SU-DHL-6 (cell line): ENCODE data around the gene NCDN.
A peak's percentile ranks its signal among the peaks of the same experiment; 100 is the strongest.
"Not testable (repeated sequence)": the region's sequence is repeated elsewhere in the genome, so short reads cannot be mapped to it uniquely, and the experiment has no call there.

Source experiments
- H2AFZ ChIP-seq: fragments of 200-600 bp; sonication (generic); 2 replicates; pipeline ENCODE4 v1.6.1; 2014; ENCODE audit warnings: low read depth, mild to moderate bottlenecking, moderate library complexity, mixed read lengths, antibody characterized with exemption, low read length; ENCODE audit not compliant: severe bottlenecking
- H3F3A ChIP-seq: fragments of 200-600 bp; shearing (Covaris generic); 2 replicates; pipeline ENCODE4 v1.6.0; 2016; ENCODE audit warnings: antibody characterized with exemption, mild to moderate bottlenecking; ENCODE audit not compliant: insufficient read depth
- H3K27ac ChIP-seq: fragments of 200-600 bp; sonication (generic); 2 replicates; pipeline ENCODE4 v1.5.1; 2016; ENCODE audit warnings: low read depth, mild to moderate bottlenecking, low read length, moderate library complexity, mixed read lengths
- H3K27me3 ChIP-seq: fragments of 200-600 bp; sonication (generic), shearing (Covaris generic); 2 replicates; pipeline ENCODE4 v1.6.0; 2014; ENCODE audit warnings: mild to moderate bottlenecking, low read length
- H3K36me3 ChIP-seq: fragments of 200-600 bp; sonication (generic); 2 replicates; pipeline ENCODE4 v1.6.1; 2014; ENCODE audit warnings: mild to moderate bottlenecking, low read length, mixed read lengths
- H3K4me2 ChIP-seq: fragments of 300-600, 200-600 bp; shearing (Covaris generic), sonication (generic); 2 replicates; pipeline ENCODE4 v1.6.0; 2014; ENCODE audit warnings: low read length, low read depth, mild to moderate bottlenecking; ENCODE audit not compliant: poor library complexity, severe bottlenecking
- H3K4me3 ChIP-seq: fragments of 200-600 bp; sonication (generic); 2 replicates; pipeline ENCODE4 v1.5.1; 2014; ENCODE audit warnings: antibody characterized with exemption, low read length, mild to moderate bottlenecking, mixed read lengths; ENCODE audit not compliant: insufficient read depth, poor library complexity, severe bottlenecking
- H3K79me2 ChIP-seq: fragments of 200-600 bp; sonication (generic); 2 replicates; pipeline ENCODE4 v1.6.1; 2014; ENCODE audit warnings: mild to moderate bottlenecking, low read length, moderate library complexity; ENCODE audit not compliant: insufficient read depth
- H3K9ac ChIP-seq: fragments of 200-600 bp; sonication (generic); 2 replicates; pipeline ENCODE4 v1.7.0; 2014; ENCODE audit warnings: mild to moderate bottlenecking, low read length
- H3K9me2 ChIP-seq: fragments of 200-600 bp; sonication (generic); replicated peaks from 2 replicates; pipeline ENCODE4 v1.6.1; 2014; ENCODE audit warnings: low read length; ENCODE audit not compliant: insufficient read depth
- H3K9me3 ChIP-seq: fragments of 200-600 bp; sonication (generic); 2 replicates; pipeline ENCODE4 v1.6.1; 2014; ENCODE audit warnings: low read length, mixed read lengths; ENCODE audit not compliant: insufficient read depth
- H4K20me1 ChIP-seq: fragments of 200-600 bp; sonication (generic); 2 replicates; pipeline ENCODE4 v1.6.1; 2014; ENCODE audit warnings: low read depth, mild to moderate bottlenecking, antibody characterized with exemption, low read length, moderate library complexity, mixed read lengths
- CTCF ChIP-seq: fragments of 200-600 bp; sonication (generic); IDR thresholded peaks from one replicate; pipeline ENCODE4 v1.5.1; 2017; ENCODE audit warnings: antibody characterized with exemption, mild to moderate bottlenecking, low read length, moderate library complexity; ENCODE audit not compliant: insufficient read depth, poor library complexity, severe bottlenecking
- EZH2phosphoT487 ChIP-seq: fragments of 200-600 bp; sonication (generic), shearing (Covaris generic); conservative IDR thresholded peaks from 2 replicates; pipeline ENCODE4 v1.6.1; 2018; ENCODE audit warnings: mild to moderate bottlenecking, antibody characterized with exemption, low read length, moderate library complexity, mixed read lengths

Gene NCDN

GRCh38 chr1:35577071-35577998 lies 19.7 kb downstream of the NCDN start:
- peak overlapping the region; percentile 20; the same call in 1 of the 2 replicates for H3K9ac ChIP-seq
- H3K36me3 ChIP-seq = no peaks in the 10 kb centered on the region
- no peaks in the 10 kb centered on the region for H3K27me3 ChIP-seq
- no peaks in the 10 kb centered on the region for H3F3A ChIP-seq
- TF ChIP-seq EZH2phosphoT487 = no peak
- TF ChIP-seq CTCF = no peak
- H3K9me2 ChIP-seq = no peaks in the 10 kb centered on the region
- H3K9me3 ChIP-seq = no peaks in the 10 kb centered on the region
- H3K4me2 ChIP-seq = peak overlapping the region; percentile 43
- H3K79me2 ChIP-seq = no peaks in the 10 kb centered on the region
- no peak overlapping the region for H3K27ac ChIP-seq
- H4K20me1 ChIP-seq = no peaks in the 10 kb centered on the region
- H2AFZ ChIP-seq = peak overlapping the region; percentile 55
- no peak overlapping the region for H3K4me3 ChIP-seq

- no peaks in the 10 kb centered on the region for H3K79me2 ChIP-seq
- no peaks in the 10 kb centered on the region for H3K9me2 ChIP-seq
- H3K4me3 ChIP-seq = no peak overlapping the region
- H3K27me3 ChIP-seq = no peaks in the 10 kb centered on the region
- H2AFZ ChIP-seq = no peak overlapping the region
- TF ChIP-seq CTCF = no peak
- no peak for TF ChIP-seq EZH2phosphoT487
- H3K4me2 ChIP-seq = no peak overlapping the region
- no peak overlapping the region for H3K9ac ChIP-seq
- H3F3A ChIP-seq = no peaks in the 10 kb centered on the region
- H3K9me3 ChIP-seq = no peaks in the 10 kb centered on the region
- no peaks in the 10 kb centered on the region for H3K36me3 ChIP-seq
- H3K27ac ChIP-seq = no peak overlapping the region
- H4K20me1 ChIP-seq = no peaks in the 10 kb centered on the region
Measured at GRCh38 chr1:35580949-35581388, 23.4 kb downstream of the NCDN start.

GRCh38 chr1:35581621-35582020 lies 24.0 kb downstream of the NCDN start:
- H2AFZ ChIP-seq, H3K27me3 ChIP-seq, H3K79me2 ChIP-seq, H3K27ac ChIP-seq, H3F3A ChIP-seq, H3K4me3 ChIP-seq, H3K9me3 ChIP-seq, H3K36me3 ChIP-seq, H4K20me1 ChIP-seq, H3K4me2 ChIP-seq, H3K9me2 ChIP-seq, H3K9ac ChIP-seq: not testable (repeated sequence)

GRCh38 chr1:35585281-35585680 lies 27.7 kb downstream of the NCDN start:
- TF ChIP-seq CTCF (no peak), EZH2phosphoT487 (no peak)
- no peak overlapping the region for H3K4me2 ChIP-seq
- no peak overlapping the region for H3K27ac ChIP-seq
- no peaks in the 10 kb centered on the region for H3K9me2 ChIP-seq
- no peaks in the 10 kb centered on the region for H3K9me3 ChIP-seq
- no peaks in the 10 kb centered on the region for H3K27me3 ChIP-seq
- no peaks in the 10 kb centered on the region for H4K20me1 ChIP-seq
- no peak overlapping the region for H3K4me3 ChIP-seq
- no peak overlapping the region for H3K9ac ChIP-seq
- H3K79me2 ChIP-seq = no peaks in the 10 kb centered on the region
- no peaks in the 10 kb centered on the region for H3K36me3 ChIP-seq
- H3F3A ChIP-seq = no peaks in the 10 kb centered on the region
- no peak overlapping the region for H2AFZ ChIP-seq

GRCh38 chr1:35585805-35586204 lies 28.2 kb downstream of the NCDN start:
- not testable (repeated sequence) for H3K79me2 ChIP-seq, H3K9me3 ChIP-seq, H2AFZ ChIP-seq, H3K4me3 ChIP-seq, H3K36me3 ChIP-seq, H3K9ac ChIP-seq, H3K27me3 ChIP-seq, H3K27ac ChIP-seq, H3K4me2 ChIP-seq, H3K9me2 ChIP-seq, H3F3A ChIP-seq, H4K20me1 ChIP-seq
